Ascending aorta (tissue), 2 donors: Measurements from ENCODE around the gene CCDC13. TPM values are rescaled to one million over a fixed set of nuclear protein-coding genes. Genes with fewer than 3 reads are reported as not detected.

Source experiments
- DNase-seq, 2 donors: peaks; one replicate each; pipeline ENCODE4 v3.0.0-alpha.2; 2019; ENCODE audit warnings: low spot score in 2 of 2
- H3K27ac ChIP-seq, 2 donors: fragments of 200-600 bp; sonication (generic); one replicate each; pipeline ENCODE4 v1.5.1; 2016 to 2017; ENCODE audit warnings: mild to moderate bottlenecking in 1 of 2
- H3K27me3 ChIP-seq: fragments of 200-600 bp; sonication (generic); one replicate; pipeline ENCODE4 v1.5.1; 2017
- H3K36me3 ChIP-seq, 2 donors: fragments of 200-600 bp; sonication (generic); one replicate each; pipeline ENCODE4 v1.5.1; 2016
- H3K4me1 ChIP-seq, 2 donors: fragments of 200-600 bp; sonication (generic); one replicate each; pipeline ENCODE4 v1.5.1; 2016 to 2017; ENCODE audit warnings: mild to moderate bottlenecking in 1 of 2
- H3K4me3 ChIP-seq, 2 donors: fragments of 200-600 bp; sonication (generic); one replicate each; pipeline ENCODE4 v1.5.1; 2016 to 2017; ENCODE audit warnings: mild to moderate bottlenecking in 1 of 2
- H3K9me3 ChIP-seq, 2 donors: fragments of 200-600 bp; sonication (generic); one replicate each; pipeline ENCODE4 v1.5.1; 2016
- intact Hi-C: fragments of 100-400 bp; cut with DNase I; formaldehyde crosslinking; loops from one replicate; pipeline ENCODE4 v1.15.1; 2023
- total RNA-seq: library from RNA; depleted of rRNA; stranded (reverse); fragments of >200 nt; gene quantifications from one replicate; pipeline ENCODE4 v1.1.0, GENCODE V29; 2016
- TF ChIP-seq, protein P1 (sequence below), 3 experiments: fragments of 200-600 bp in 2 of 3; fragments of 450-650 bp in 1 of 3; sonication (generic) in 2 of 3; IDR thresholded peaks; one replicate each; pipeline ENCODE4 v1.5.1; 2016 to 2019; ENCODE audit warnings: antibody characterized with exemption in 3 of 3, mild to moderate bottlenecking in 1 of 3, moderate library complexity in 1 of 3

Gene CCDC13
- total RNA-seq, 1 donor from 2014 or later: 2.1 TPM

DNA sequence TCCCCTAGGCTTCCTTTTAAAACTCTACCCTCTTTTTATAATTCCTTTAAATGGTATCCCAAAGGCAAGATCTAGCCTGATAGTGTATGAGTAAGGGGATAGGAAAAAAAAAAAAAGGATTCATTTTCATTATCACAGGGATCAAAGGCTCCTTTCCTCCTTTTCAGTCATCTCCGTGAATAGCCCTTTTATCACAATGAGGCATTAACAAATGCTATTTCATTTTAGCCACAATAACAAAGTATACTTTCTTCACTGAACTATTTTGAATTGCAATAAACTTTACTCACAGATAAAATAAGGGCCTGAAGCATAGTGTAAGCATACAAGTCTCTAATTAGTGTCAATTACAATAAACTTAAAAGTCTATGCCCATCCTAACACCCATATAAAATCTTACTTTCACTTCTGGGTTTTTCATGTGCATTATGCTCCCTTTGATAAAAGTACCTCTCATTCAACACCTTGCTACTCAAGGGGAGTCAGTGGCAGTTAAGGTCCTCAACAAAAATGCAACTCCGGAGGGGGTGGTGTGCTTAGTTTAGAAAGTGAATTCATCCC, 22.6 kb upstream of the CCDC13 start:
- no peak for DNase-seq
- intact Hi-C loops: no loop called here
- H3K27me3 ChIP-seq: no peaks in the 10 kb centered on the region
- peaks cover 0 to 8% of the 10 kb centered on the region in 2 donors for H3K4me1 ChIP-seq
- H3K27ac ChIP-seq: no peak overlapping the region
- no peak overlapping the region for H3K4me3 ChIP-seq
- TF ChIP-seq, protein P1, sequence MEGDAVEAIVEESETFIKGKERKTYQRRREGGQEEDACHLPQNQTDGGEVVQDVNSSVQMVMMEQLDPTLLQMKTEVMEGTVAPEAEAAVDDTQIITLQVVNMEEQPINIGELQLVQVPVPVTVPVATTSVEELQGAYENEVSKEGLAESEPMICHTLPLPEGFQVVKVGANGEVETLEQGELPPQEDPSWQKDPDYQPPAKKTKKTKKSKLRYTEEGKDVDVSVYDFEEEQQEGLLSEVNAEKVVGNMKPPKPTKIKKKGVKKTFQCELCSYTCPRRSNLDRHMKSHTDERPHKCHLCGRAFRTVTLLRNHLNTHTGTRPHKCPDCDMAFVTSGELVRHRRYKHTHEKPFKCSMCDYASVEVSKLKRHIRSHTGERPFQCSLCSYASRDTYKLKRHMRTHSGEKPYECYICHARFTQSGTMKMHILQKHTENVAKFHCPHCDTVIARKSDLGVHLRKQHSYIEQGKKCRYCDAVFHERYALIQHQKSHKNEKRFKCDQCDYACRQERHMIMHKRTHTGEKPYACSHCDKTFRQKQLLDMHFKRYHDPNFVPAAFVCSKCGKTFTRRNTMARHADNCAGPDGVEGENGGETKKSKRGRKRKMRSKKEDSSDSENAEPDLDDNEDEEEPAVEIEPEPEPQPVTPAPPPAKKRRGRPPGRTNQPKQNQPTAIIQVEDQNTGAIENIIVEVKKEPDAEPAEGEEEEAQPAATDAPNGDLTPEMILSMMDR (IDR thresholded peaks at IDR 0.05): no peak
- H3K9me3 ChIP-seq: no peaks in the 10 kb centered on the region
- peaks cover 10 to 15% of the 10 kb centered on the region in 2 donors for H3K36me3 ChIP-seq

DNA sequence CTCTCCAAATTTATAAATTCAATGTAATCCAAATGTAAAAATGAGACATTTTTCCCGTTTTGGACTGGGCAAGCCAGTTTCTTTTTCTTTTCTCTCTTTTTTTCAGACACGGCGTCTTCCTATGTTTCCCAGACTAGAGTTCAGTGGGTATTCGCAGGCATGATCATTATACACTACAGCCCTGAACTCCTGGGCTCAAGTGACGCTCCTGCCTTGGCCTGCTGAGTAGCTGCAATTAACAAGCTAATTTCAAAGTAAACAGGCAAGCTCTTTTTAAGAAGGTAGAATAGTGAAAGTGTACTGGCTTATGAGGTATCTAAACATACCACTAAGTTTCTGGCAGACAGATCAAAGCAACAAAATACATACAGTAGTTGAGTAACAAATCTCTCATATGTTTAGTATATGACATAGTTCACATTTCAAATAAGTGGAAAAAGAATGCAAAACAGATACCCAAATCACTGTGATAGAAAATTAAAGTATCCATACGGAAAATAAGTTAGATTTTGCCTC, 17.7 kb upstream of the CCDC13 start:
- Histone ChIP-seq H3K36me3 (peaks cover 20 to 25% of the 10 kb centered on the region in 2 donors), H3K27ac (no peak overlapping the region), H3K9me3 (no peaks in the 10 kb centered on the region), H3K27me3 (no peaks in the 10 kb centered on the region), H3K4me3 (no peak overlapping the region), H3K4me1 (no peaks in the 10 kb centered on the region)
- intact Hi-C loops: no loop called here
- TF ChIP-seq, protein P1 (IDR thresholded peaks at IDR 0.05): no peak
- DNase-seq: no peak

DNA sequence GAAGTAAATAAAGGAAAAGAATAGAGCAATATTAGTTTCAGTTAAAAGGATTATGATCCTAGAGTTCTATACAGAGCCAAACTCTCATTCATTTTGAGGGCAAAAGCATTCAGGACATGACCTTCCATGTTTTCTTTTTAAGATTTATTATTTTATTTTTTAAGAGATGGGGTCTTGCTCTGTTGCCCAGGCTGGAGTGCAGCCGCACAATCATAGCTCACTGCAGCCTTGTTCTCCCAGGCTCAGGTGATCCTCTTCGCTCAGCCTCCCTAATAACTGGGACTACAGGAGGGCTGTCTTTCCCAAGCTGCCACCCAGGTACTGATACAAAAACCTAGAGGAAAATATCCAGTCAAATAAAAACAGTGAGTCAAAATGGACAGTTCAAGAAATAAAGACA, 13.6 kb upstream of the CCDC13 start:
- H3K4me1 ChIP-seq: no peaks in the 10 kb centered on the region
- intact Hi-C loops: no loop called here

DNA sequence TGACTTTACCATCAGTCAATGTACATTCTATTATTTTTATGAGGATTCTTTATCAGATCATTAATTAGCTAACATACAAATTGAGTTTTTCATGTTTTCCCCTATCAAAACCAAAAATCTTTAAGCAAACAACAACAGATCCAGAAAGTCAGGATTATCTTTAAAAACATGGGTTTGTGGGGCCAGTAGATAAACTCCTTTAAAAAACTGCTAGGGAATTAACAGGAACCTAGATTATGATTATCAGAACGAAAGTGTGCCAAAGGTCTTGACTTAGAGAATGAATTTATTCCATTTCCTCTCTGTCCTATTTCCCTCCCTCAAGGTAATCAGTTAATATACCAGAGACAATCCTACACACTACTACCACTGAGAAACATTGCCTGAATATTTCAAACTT, 13.2 kb upstream of the CCDC13 start:
- TF ChIP-seq, protein P1 (IDR thresholded peaks at IDR 0.05): no peak
- intact Hi-C loops: no loop called here
- Histone ChIP-seq H3K27me3 (no peaks in the 10 kb centered on the region), H3K9me3 (no peaks in the 10 kb centered on the region), H3K36me3 (peaks cover 12 to 32% of the 10 kb centered on the region in 2 donors), H3K4me3 (no peak overlapping the region), H3K4me1 (no peaks in the 10 kb centered on the region), H3K27ac (no peak overlapping the region)
- DNase-seq: no peak

More for the DNA sequence above, 13.6 kb upstream of the CCDC13 start:
- DNase-seq: no peak
- TF ChIP-seq, protein P1 (IDR thresholded peaks at IDR 0.05): no peak
- Histone ChIP-seq H3K9me3 (no peaks in the 10 kb centered on the region), H3K36me3 (peaks cover 12 to 32% of the 10 kb centered on the region in 2 donors), H3K4me3 (no peak overlapping the region), H3K27ac (no peak overlapping the region), H3K27me3 (no peaks in the 10 kb centered on the region)

DNA sequence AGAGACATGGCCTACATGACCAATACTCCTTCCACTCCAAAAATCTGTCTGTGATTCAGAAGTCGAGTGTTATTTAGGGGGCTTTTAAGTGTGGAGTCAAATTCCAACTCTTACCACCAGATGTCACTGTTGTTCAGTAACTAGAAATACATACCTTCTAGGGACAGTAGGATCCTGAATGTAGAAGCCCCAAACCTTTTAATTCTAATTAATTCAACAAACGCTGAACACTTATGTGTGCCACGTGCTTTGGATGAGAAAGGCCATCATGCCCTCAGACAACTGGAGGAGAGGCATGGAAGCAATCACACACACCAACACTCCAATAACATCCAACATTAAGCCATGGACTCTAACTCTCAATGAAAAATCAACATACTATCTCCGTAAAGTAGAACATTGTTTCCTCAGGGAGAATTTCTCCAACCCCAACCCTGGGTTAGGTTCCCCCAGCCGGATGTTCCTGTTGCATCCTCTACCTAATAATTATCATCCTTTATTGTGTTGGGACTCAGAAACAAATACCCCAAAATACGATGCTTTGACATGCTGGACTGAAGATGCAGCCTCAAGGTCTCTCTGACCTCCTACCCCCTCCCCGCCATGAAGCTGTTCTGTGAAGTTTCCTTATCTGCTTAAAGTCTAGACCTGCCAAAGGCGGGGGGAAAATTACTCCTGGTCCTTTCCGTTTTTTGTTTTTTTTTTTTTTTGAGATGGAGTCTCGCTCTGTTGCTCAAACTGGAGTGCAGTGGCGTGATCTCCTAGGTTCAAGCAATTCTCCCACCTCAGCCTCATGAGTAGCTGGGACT, 8.0 kb upstream of the CCDC13 start:
- intact Hi-C loops: loop anchor here (1.0 to 2.0 kb wide), 3 partner anchors 24 to 100 kb away; partner anchors contain the start of gene HIGD1A
- Histone ChIP-seq H3K36me3 (peaks cover 2 to 25% of the 10 kb centered on the region in 2 donors), H3K27ac (peak overlapping the region in 1 of 2 donors; percentile 72), H3K4me1 (peaks cover 3 to 13% of the 10 kb centered on the region in 2 donors), H3K27me3 (no peaks in the 10 kb centered on the region), H3K4me3 (no peak overlapping the region), H3K9me3 (no peaks in the 10 kb centered on the region)
- DNase-seq: no peak
- TF ChIP-seq, protein P1 (IDR thresholded peaks at IDR 0.05): peak; percentile 61 to 80 (median 80)
